Measurements from ENCODE around the gene RNU6-9. TPM values are rescaled to one million over a fixed set of nuclear protein-coding genes. Genes with fewer than 3 reads are reported as not detected.
A peak's percentile ranks its signal among the peaks of the same experiment; 100 is the strongest.

RNU6-9 gene
- total and polyA plus RNA-seq, 2 of the 13 experiments (the other 11 are each of a cell fraction or from before 2014, with no cell fraction given): under 0.01 TPM; not detected in 1

- TF ChIP-seq DR1 (CRISPR knock-in tag; IDR thresholded peaks at IDR 0.05) (0 out of 2 replicates have a peak, but pooled peaks have one; percentile 18), ZNF780A (CRISPR knock-in tag; IDR thresholded peaks at IDR 0.05) (no peak), DMAP1 (CRISPR knock-in tag; IDR thresholded peaks at IDR 0.05) (0 out of 2 replicates have a peak, but pooled peaks have one; percentile 34), SP4 (CRISPR knock-in tag; IDR thresholded peaks at IDR 0.05) (peak; percentile 26), NFKB2 (CRISPR knock-in tag; IDR thresholded peaks at IDR 0.05; ENCODE audit: borderline replicate concordance) (peak; percentile 83; the same call in 1 of the 2 replicates), ZNF670 (CRISPR knock-in tag; IDR thresholded peaks at IDR 0.05; ENCODE audit: borderline replicate concordance) (0 out of 2 replicates have a peak, but pooled peaks have one; percentile 13), THAP8 (CRISPR knock-in tag; IDR thresholded peaks at IDR 0.05; ENCODE audit: borderline replicate concordance) (no peak), MEIS2 (CRISPR knock-in tag; IDR thresholded peaks at IDR 0.05) (no peak), ZNF605 (CRISPR knock-in tag; IDR thresholded peaks at IDR 0.05) (peak; percentile 83), YEATS4 (CRISPR knock-in tag; IDR thresholded peaks at IDR 0.05; ENCODE audit: borderline replicate concordance) (peak; percentile 74), ZBTB2 (CRISPR knock-in tag; IDR thresholded peaks at IDR 0.05; ENCODE audit: low read depth) (peak; percentile 40; the same call in 1 of the 2 replicates), SOX5 (CRISPR knock-in tag; IDR thresholded peaks at IDR 0.05; ENCODE audit: borderline replicate concordance) (0 out of 2 replicates have a peak, but pooled peaks have one; percentile 11), ATF7-NPFF (CRISPR knock-in tag; IDR thresholded peaks at IDR 0.05; ENCODE audit: low read depth) (peak; percentile 47; the same call in 1 of the 2 replicates), PHF21A (CRISPR knock-in tag; IDR thresholded peaks at IDR 0.05) (peak; percentile 89), KLF12 (CRISPR knock-in tag; IDR thresholded peaks at IDR 0.05; ENCODE audit: borderline replicate concordance) (peak; percentile 82), REPIN1 (CRISPR knock-in tag; IDR thresholded peaks at IDR 0.05; ENCODE audit: borderline replicate concordance, low read depth) (peak; percentile 77; the same call in 1 of the 2 replicates), THRA (CRISPR knock-in tag; IDR thresholded peaks at IDR 0.05; ENCODE audit: borderline replicate concordance) (peak; percentile 41; the same call in 1 of the 2 replicates), SOX6 (IDR thresholded peaks at IDR 0.05) (no peak), SOX6 (CRISPR knock-in tag; IDR thresholded peaks at IDR 0.05) (peak; percentile 53; the same call in 1 of the 2 replicates), ATF2 (CRISPR knock-in tag; IDR thresholded peaks at IDR 0.05) (peak; percentile 37), ZMYM2 (CRISPR knock-in tag; IDR thresholded peaks at IDR 0.05) (peak; percentile 78), SAP130 (CRISPR knock-in tag; IDR thresholded peaks at IDR 0.05; ENCODE audit: low read depth) (peak; percentile 60)
- TF ChIP-seq, protein P1, sequence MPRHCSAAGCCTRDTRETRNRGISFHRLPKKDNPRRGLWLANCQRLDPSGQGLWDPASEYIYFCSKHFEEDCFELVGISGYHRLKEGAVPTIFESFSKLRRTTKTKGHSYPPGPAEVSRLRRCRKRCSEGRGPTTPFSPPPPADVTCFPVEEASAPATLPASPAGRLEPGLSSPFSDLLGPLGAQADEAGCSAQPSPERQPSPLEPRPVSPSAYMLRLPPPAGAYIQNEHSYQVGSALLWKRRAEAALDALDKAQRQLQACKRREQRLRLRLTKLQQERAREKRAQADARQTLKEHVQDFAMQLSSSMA (CRISPR knock-in tag; IDR thresholded peaks at IDR 0.05): peak; percentile 90; the same call in 1 of the 2 replicates
These were observed 24.3 kb downstream of the RNU6-9 start, which contains the start of gene KISS1R (continued) for GRCh38 chr19:917323-918151.

All from HepG2 (cell line).